OCI-LY1 (cell line): ENCODE measurements around the gene ABLIM1.
A peak's percentile ranks its signal among the peaks of the same experiment; 100 is the strongest.

Source experiments
- H2AFZ ChIP-seq: fragments of 200-600 bp; sonication (generic), shearing (Covaris generic); 2 replicates; pipeline ENCODE4 v1.6.0; 2014; ENCODE audit warnings: antibody characterized with exemption, mild to moderate bottlenecking, low read length
- H3F3A ChIP-seq: fragments of 200-600 bp; sonication (generic), shearing (Covaris generic); 2 replicates; pipeline ENCODE4 v1.6.0; 2014; ENCODE audit warnings: mild to moderate bottlenecking, antibody characterized with exemption, low read length, moderate library complexity; ENCODE audit not compliant: insufficient read depth
- H3K27ac ChIP-seq: fragments of 200-600 bp; sonication (generic); 2 replicates; pipeline ENCODE4 v1.5.1; 2014; ENCODE audit warnings: low read length, mixed run types, mild to moderate bottlenecking, low read depth; ENCODE audit not compliant: poor library complexity, severe bottlenecking
- H3K27me3 ChIP-seq: fragments of 200-600 bp; sonication (generic); 2 replicates; pipeline ENCODE4 v1.6.0; 2014; ENCODE audit warnings: antibody characterized with exemption, mild to moderate bottlenecking, low read length, moderate library complexity; ENCODE audit not compliant: insufficient read depth
- H3K36me3 ChIP-seq: fragments of 200-600 bp; sonication (generic); 2 replicates; pipeline ENCODE4 v1.6.1; 2014; ENCODE audit warnings: mild to moderate bottlenecking, antibody characterized with exemption, low read length, moderate library complexity, mixed read lengths; ENCODE audit not compliant: insufficient read depth
- H3K4me1 ChIP-seq: fragments of 200-600 bp; sonication (generic); 2 replicates; pipeline ENCODE4 v1.5.1; 2014; ENCODE audit warnings: mild to moderate bottlenecking, low read length, moderate library complexity; ENCODE audit not compliant: insufficient read depth, severe bottlenecking
- H3K4me2 ChIP-seq: fragments of 200-600 bp; sonication (generic), shearing (Covaris generic); 2 replicates; pipeline ENCODE4 v1.6.1; 2014; ENCODE audit warnings: low read length
- H3K4me3 ChIP-seq: fragments of 200-600 bp; sonication (generic); 2 replicates; pipeline ENCODE4 v1.5.1; 2014; ENCODE audit warnings: low read length, low read depth, mild to moderate bottlenecking, mixed read lengths; ENCODE audit not compliant: poor library complexity, severe bottlenecking
- H3K79me2 ChIP-seq: fragments of 200-600 bp; shearing (Covaris generic); 2 replicates; pipeline ENCODE4 v1.6.1; 2016; ENCODE audit warnings: mixed run types, low read length, mixed read lengths; ENCODE audit not compliant: insufficient read depth
- H3K9ac ChIP-seq: fragments of 200-600 bp; sonication (generic), shearing (Covaris generic); 2 replicates; pipeline ENCODE4 v1.6.1; 2014; ENCODE audit warnings: mild to moderate bottlenecking, low read length, mixed read lengths
- H3K9me2 ChIP-seq: fragments of 200-600 bp; sonication (generic), shearing (Covaris generic); 2 replicates; pipeline ENCODE4 v1.6.1; 2014; ENCODE audit warnings: low read depth, mild to moderate bottlenecking, low read length, mixed read lengths
- H3K9me3 ChIP-seq: fragments of 200-600 bp; shearing (Covaris generic); 2 replicates; pipeline ENCODE4 v1.6.1; 2014; ENCODE audit warnings: low read length, mixed read lengths
- H4K20me1 ChIP-seq: fragments of 200-600 bp; sonication (generic), shearing (Covaris generic); 2 replicates; pipeline ENCODE4 v1.6.0; 2016; ENCODE audit warnings: mild to moderate bottlenecking, low read length; ENCODE audit not compliant: insufficient read depth
- EZH2 ChIP-seq: fragments of 200-600 bp; sonication (generic), shearing (Covaris generic); IDR thresholded peaks from 2 replicates; pipeline ENCODE4 v1.8.0; 2017; ENCODE audit warnings: borderline replicate concordance, mixed run types, mild to moderate bottlenecking, antibody characterized with exemption, low read length, moderate library complexity, mixed read lengths
- TF ChIP-seq, protein P1 (sequence below): fragments of 200-600 bp; sonication (generic), shearing (Covaris generic); IDR thresholded peaks from 2 replicates; pipeline ENCODE4 v1.5.1; 2017; ENCODE audit warnings: mild to moderate bottlenecking, antibody characterized with exemption, low read length, moderate library complexity, mixed read lengths

ABLIM1 gene

DNA sequence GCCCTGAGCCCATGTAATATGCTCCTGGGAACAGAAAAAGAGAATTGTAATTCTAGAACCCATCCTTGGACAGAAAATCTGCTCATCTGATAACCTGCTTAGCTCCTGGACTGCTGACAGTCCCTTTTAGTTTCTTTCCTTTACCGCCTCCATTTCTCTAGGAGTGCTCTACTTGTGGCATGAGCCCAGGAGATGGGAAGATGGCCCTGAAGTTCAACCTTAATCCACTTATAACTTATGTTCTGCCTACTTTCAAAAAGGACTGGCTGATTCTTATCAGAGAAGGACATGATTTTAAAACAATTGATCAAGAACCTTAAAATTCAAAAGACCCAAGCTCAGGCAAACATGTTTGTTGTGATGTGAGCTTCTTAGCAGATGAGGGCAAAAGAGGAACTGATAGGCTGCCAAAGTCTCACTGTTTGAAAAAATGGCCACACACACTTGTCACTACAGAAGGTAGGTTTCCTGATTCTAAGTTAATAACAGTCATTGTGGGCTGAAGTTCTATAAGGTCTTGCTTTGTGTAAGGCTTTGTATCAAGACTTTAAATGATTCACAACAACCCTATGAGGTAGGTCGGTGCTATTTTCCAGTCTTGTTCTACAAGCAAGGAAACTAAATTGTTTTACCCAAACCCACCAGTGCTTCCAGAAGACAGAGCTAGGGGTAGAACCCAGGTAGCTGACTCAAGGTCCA, 159.5 kb downstream of the ABLIM1 start:
- H3K4me3 ChIP-seq: peak overlapping the region; percentile 53
- no peak for TF ChIP-seq EZH2
- TF ChIP-seq, protein P1, sequence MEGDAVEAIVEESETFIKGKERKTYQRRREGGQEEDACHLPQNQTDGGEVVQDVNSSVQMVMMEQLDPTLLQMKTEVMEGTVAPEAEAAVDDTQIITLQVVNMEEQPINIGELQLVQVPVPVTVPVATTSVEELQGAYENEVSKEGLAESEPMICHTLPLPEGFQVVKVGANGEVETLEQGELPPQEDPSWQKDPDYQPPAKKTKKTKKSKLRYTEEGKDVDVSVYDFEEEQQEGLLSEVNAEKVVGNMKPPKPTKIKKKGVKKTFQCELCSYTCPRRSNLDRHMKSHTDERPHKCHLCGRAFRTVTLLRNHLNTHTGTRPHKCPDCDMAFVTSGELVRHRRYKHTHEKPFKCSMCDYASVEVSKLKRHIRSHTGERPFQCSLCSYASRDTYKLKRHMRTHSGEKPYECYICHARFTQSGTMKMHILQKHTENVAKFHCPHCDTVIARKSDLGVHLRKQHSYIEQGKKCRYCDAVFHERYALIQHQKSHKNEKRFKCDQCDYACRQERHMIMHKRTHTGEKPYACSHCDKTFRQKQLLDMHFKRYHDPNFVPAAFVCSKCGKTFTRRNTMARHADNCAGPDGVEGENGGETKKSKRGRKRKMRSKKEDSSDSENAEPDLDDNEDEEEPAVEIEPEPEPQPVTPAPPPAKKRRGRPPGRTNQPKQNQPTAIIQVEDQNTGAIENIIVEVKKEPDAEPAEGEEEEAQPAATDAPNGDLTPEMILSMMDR: no peak
- H3K4me2 ChIP-seq: peak overlapping the region; percentile 84
- no peaks in the 10 kb centered on the region for H3K27me3 ChIP-seq
- peak overlapping the region; percentile 75 for H3K9ac ChIP-seq
- H3K36me3 ChIP-seq: peaks cover 12% of the 10 kb centered on the region
- H3K4me1 ChIP-seq: peaks cover 73% of the 10 kb centered on the region
- H3K9me3 ChIP-seq: no peaks in the 10 kb centered on the region
- peaks cover 3% of the 10 kb centered on the region; the same call in 1 of the 2 replicates for H3F3A ChIP-seq
- no peak overlapping the region for H2AFZ ChIP-seq
- no peaks in the 10 kb centered on the region for H4K20me1 ChIP-seq
- H3K27ac ChIP-seq: peak overlapping the region; percentile 97
- H3K79me2 ChIP-seq: peaks cover 14% of the 10 kb centered on the region
- H3K9me2 ChIP-seq: no peaks in the 10 kb centered on the region

DNA sequence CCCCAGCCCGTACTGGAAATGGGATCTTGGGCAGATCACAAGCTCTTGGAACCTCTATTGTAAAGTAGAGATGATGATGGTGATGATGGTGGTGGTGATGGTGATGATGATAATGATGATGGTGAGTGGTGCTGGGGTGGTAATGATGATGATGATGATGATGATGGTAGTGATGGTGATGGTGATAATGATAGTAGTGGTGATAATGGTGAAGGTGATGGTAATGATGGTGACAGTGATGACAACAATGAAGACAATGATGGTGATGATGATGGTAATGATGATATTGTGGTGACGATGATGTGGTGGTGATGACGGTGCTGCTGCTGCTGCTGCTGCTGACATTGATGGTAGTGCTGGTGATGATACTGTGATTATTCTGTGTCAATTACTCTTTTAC, 162.8 kb downstream of the ABLIM1 start:
- Histone ChIP-seq H3K27me3 (no peaks in the 10 kb centered on the region), H3K79me2 (peaks cover 18% of the 10 kb centered on the region), H3K9ac (no peak overlapping the region), H2AFZ (no peak overlapping the region), H3K4me3 (no peak overlapping the region), H3K9me3 (no peaks in the 10 kb centered on the region), H3F3A (peaks cover 3% of the 10 kb centered on the region; the same call in 1 of the 2 replicates), H3K27ac (peak overlapping the region; percentile 97), H3K9me2 (no peaks in the 10 kb centered on the region), H3K4me2 (no peak overlapping the region), H3K36me3 (peaks cover 12% of the 10 kb centered on the region), H3K4me1 (peaks cover 94% of the 10 kb centered on the region), H4K20me1 (no peaks in the 10 kb centered on the region)
- TF ChIP-seq EZH2: no peak
- TF ChIP-seq, protein P1: no peak

DNA sequence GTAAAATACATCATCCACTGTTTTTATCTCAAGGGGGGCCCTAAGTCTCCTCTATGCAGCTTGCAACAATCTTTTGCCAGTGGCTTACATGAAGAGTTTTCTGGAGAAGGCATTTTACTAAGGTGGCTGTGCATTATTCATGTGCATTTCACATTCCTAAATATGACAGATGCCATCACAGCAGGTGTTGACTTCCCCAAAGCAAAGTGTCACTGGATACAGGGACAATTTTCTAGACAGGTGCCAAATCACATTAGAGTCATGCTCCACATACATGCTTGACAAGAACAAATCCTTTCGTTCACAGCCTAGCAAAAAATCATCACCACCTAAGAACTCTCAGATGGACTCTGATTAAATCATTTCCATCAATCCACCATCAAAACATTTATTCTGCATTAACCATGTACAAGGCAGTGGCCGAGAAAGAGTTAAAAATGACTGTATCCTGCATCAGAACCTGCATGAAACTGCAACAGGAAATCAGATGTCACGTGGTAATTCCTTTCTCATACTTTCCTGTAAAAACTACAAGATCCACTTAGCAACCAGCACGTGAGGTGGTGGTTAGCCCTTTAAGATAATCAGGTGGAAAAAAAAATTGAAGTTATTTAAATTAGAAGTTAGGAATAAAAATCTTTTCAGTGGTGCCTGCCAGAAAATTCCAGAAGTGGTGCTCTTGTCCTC, 165.6 kb downstream of the ABLIM1 start:
- no peaks in the 10 kb centered on the region for H3K27me3 ChIP-seq
- 0 out of 2 replicates have a peak, but pooled peaks cover 3% of the 10 kb centered on the region for H3F3A ChIP-seq
- peaks cover 32% of the 10 kb centered on the region for H3K36me3 ChIP-seq
- H3K9me3 ChIP-seq: no peaks in the 10 kb centered on the region
- peaks cover 18% of the 10 kb centered on the region for H3K79me2 ChIP-seq
- TF ChIP-seq, protein P1: no peak
- TF ChIP-seq EZH2: no peak
- no peak overlapping the region for H3K4me3 ChIP-seq
- H3K27ac ChIP-seq: peak overlapping the region; percentile 68
- H3K4me2 ChIP-seq: peak overlapping the region; percentile 30
- no peak overlapping the region for H2AFZ ChIP-seq
- H3K9ac ChIP-seq: peak overlapping the region; percentile 17; the same call in 1 of the 2 replicates
- H4K20me1 ChIP-seq: no peaks in the 10 kb centered on the region
- no peaks in the 10 kb centered on the region for H3K9me2 ChIP-seq
- H3K4me1 ChIP-seq: peaks cover 89% of the 10 kb centered on the region
